GM13977 (cell line): ENCODE measurements around the gene PTPRK.

Experiments used
- DNase-seq: peaks from one replicate; pipeline ENCODE4 v3.0.0; 2012; ENCODE audit warnings: low spot score
- CTCF ChIP-seq: IDR thresholded peaks from 2 replicates; pipeline ENCODE4 v1.5.1; 2012; ENCODE audit warnings: mild to moderate bottlenecking, control low read depth; ENCODE audit not compliant: insufficient read depth; ENCODE audit errors: extremely low read depth, missing control alignments
- in situ Hi-C: fragments of 300-500 bp; cut with MboI; formaldehyde crosslinking; loops from one replicate; pipeline ENCODE4 v1.12.0; 2022; ENCODE audit warnings: low sequenced_read_pairs, low pct_unique_long_range_greater_than_20kb, mixed read lengths, inconsistent platforms; ENCODE audit not compliant: unreplicated experiment

Gene PTPRK

DNA sequence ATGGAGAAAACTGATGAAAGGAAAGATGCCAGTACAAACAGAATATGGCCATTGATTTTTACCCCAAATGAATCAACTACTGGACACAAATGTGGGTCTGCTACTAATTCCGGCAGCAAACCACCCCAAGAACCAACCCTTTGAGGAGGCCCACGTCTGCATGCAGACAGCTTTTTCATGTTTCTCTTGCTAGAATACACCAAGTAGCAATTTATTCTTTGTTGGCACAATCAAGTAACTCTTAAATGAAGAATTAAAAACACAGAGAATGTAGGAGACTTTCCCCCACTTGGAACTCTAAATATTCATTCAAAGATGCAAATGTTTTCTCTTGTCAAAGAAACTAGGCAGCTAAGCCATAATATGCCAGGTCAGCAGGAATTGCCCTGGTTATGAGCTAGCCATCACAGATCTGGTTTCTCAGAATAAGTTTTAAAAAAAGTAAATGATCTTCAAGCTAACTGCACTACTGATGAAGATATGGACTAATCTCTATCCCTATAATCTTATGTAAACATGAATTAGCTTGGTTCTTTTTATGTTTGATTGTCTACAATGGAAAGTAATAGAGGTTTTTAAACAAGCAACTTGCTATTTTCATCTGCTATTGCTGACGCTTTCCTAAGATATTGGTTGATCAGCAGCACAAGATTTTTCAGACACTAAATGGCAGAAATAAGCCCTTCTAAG, 456.4 kb downstream of the PTPRK start:
- no peak for TF ChIP-seq CTCF
- in situ Hi-C loops = no loop called here
- no peak for DNase-seq

DNA sequence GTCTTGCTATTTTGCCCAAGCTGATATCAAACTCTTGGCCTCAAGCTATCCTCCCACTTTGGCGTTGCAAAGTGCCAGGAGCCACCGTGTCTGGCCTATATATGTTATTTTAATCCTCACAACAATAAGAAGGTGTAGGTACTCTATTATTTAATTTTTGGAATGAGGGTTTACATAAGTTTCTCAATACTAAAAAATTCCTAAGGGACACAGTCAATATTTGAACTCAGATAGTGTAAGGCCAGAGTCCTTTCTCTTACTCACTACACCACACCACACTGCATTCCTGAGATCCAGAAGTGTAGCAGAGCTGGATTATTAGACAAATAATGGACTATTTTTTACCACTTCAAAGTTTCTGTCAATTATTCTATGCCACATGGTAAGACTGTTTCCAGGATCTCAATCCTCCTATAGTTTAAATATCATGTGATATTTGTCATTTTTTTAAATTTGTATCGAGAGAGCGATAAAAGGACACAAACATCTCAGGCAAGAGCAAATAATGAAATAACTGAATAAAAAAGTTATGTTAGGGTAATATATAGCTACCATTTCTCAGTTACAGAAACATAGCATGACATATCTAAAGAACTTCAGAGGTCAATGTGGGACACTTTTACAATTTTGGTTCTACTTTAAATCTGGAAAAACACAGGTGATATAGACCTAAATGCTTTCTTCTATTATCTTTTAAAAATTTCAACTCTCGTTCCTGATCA, 457.4 kb downstream of the PTPRK start:
- TF ChIP-seq CTCF = no peak
- no peak for DNase-seq
- in situ Hi-C loops = no loop called here

- DNase-seq = no peak
- no peak for TF ChIP-seq CTCF
- in situ Hi-C loops = no loop called here
Measured at GRCh38 chr6:128057946-128058345, 462.5 kb downstream of the PTPRK start.

GRCh38 chr6:128057541-128057940, 462.9 kb downstream of the PTPRK start:
- no peak for TF ChIP-seq CTCF
- in situ Hi-C loops = no loop called here
- no peak for DNase-seq

DNA sequence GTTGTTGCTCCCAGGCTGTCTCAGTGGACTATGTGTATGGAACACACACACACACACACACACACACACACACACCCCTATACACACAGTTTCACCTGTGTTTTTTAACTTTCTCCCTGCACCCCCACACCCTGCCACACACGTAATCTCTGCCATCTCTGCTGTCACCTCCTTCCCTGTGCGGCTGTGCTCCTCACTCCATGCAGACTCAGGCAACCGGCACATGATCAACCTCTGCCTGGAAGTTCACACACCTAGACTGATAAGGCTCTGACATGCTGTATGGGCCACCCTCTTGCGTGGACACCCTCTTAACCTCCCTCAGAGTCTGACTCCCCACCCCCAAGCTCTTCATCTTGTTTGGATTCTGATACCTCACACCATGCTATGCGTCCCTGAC, 467.3 kb downstream of the PTPRK start:
- in situ Hi-C loops = no loop called here
- no peak for TF ChIP-seq CTCF

DNA sequence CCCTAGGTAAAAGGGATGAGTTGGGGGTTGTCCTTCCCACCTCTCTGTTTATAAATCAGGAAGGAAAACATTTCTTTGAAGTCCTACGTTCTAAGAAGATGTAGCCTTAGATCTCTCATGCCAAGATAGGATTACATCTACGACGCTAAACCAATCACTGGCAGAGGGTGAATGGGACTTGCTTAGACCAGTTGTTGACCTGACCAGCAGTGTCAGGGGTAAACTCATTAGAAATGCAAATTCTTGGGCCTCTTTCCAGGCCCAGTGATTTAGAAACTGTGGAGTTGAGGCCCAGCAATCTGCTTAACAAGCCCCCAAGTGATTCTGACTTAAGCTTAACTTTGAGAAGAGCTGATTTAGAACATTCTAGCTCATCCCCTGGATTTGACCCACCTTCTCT, 472.4 kb downstream of the PTPRK start:
- in situ Hi-C loops = no loop called here
- no peak for TF ChIP-seq CTCF
- DNase-seq = no peak

More for the DNA sequence above, 467.3 kb downstream of the PTPRK start:
- DNase-seq = no peak
